ENCODE data around the gene TCF15. TPM values are rescaled to one million over a fixed set of nuclear protein-coding genes. Genes with fewer than 3 reads are reported as not detected.

TCF15 gene
- total RNA-seq, 1 donor from 2014 or later, result 0.50 TPM

DNA sequence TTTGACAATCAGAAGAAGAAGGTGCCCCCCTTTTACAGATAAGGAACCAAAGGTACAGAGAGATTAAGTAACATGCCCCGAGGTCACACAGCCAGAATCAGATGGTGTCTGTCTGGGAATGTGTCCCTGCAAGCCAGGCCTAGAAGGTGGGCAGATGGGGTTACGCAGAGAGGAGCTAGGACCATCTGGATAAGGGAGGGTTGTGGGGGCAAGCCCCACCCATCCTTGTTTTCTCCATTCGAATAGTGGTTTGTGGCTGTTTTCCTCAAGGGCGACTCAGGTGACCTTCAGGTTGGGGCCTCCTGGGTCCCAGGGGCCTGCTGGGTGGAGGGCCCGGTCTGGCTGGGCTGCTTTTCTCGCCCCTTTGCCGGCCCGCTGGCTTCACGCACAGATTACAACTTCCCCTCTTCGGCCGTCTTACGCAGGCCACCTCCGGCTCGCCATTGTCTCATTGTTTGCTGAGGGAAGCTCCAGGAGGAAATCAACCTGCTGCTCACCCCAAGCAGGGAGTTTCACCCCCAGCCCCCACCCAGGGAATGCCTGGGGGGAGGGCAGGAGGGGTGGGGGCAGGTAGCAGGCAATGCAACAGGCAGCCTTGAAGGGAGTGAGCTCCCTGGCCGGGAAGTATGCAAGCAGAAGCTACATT, 35.7 kb downstream of the TCF15 start:
- Mint-ChIP-seq H3K36me3 (ENCODE audit: low read depth) (no peaks in the 10 kb centered on the region), H3K27me3 (ENCODE audit: low read depth) (peaks cover 22% of the 10 kb centered on the region), H3K4me3 (ENCODE audit: unreplicated experiment) (no peak overlapping the region), H3K27ac (ENCODE audit: unreplicated experiment) (no peak overlapping the region), H3K4me1 (ENCODE audit: low read depth) (peaks cover 14% of the 10 kb centered on the region), H3K9me3 (ENCODE audit: low read depth) (no peaks in the 10 kb centered on the region)
- TF ChIP-seq, protein P1, sequence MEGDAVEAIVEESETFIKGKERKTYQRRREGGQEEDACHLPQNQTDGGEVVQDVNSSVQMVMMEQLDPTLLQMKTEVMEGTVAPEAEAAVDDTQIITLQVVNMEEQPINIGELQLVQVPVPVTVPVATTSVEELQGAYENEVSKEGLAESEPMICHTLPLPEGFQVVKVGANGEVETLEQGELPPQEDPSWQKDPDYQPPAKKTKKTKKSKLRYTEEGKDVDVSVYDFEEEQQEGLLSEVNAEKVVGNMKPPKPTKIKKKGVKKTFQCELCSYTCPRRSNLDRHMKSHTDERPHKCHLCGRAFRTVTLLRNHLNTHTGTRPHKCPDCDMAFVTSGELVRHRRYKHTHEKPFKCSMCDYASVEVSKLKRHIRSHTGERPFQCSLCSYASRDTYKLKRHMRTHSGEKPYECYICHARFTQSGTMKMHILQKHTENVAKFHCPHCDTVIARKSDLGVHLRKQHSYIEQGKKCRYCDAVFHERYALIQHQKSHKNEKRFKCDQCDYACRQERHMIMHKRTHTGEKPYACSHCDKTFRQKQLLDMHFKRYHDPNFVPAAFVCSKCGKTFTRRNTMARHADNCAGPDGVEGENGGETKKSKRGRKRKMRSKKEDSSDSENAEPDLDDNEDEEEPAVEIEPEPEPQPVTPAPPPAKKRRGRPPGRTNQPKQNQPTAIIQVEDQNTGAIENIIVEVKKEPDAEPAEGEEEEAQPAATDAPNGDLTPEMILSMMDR (IDR thresholded peaks at IDR 0.05), result no peak
- DNase-seq (ENCODE audit: low spot score), result no peak

DNA sequence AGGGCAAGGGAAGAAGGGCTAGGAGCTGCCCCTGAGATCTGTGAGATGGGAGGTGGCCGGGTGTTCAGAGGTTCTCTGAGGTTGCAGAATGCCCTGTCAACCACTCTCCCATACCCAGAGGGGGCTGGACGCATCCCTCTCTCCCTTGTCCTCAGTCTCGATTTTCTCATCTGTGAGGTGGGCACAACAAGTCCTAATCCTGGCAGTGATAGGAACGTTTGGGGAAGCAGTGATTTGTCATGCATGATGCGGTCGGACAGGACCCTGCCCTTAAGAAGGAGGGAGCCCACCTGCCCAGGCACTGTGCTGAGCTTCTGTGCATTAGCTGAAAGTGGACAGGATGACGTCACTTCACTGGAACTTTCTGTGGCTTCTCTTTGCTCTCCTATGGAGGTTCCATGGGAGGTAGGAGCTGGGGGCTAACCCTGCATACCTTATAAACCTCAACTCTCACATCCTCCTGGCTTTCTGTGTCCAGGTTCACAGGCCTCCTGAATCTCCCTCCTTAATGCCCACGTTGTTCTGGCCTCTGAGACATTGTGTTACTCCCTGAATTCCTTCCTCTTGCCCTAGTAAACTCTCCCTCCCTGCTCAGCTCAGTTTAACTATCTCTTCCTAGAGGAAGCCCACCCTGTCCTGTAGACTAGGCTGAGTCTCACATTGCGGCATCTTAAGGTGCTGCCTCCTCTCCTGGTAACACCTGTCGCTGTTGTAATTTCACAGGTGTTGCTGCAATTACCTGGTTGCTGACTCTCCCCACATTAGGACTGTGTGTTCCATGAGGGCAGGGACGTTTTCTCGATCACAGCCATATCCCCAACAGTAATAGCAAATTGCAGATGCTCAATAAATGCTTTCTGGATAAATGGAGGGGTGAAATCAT, 36.5 kb downstream of the TCF15 start:
- Mint-ChIP-seq H3K27me3 (ENCODE audit: low read depth) (peaks cover 24% of the 10 kb centered on the region), H3K4me3 (ENCODE audit: unreplicated experiment) (no peak overlapping the region), H3K4me1 (ENCODE audit: low read depth) (peaks cover 17% of the 10 kb centered on the region), H3K9me3 (ENCODE audit: low read depth) (no peaks in the 10 kb centered on the region), H3K36me3 (ENCODE audit: low read depth) (no peaks in the 10 kb centered on the region), H3K27ac (ENCODE audit: unreplicated experiment) (no peak overlapping the region)
- DNase-seq (ENCODE audit: low spot score), result no peak
- TF ChIP-seq, protein P1 (IDR thresholded peaks at IDR 0.05), result no peak

DNA sequence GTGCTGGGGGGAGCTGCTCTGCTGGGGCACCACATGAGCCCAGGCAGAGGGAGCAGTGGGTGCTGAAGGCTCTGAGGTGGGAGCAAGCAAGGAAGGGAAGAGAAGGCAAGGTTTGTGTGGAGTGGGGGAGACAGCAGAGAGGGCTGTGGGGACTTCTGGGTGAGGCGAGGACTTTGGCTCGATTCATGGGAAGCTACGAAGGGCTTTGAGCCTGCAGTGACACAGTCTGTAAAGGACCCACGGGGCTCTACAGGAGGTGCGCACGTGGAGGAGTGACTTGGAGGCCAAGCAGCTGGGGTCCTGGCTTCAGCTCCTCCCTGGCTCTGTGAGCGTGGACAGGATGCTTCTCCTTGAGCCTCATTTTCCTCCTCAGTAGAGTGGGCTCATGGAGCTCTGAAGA, 37.4 kb downstream of the TCF15 start:
- H3K36me3 Mint-ChIP-seq (ENCODE audit: low read depth), result no peaks in the 10 kb centered on the region
- peaks cover 26% of the 10 kb centered on the region for H3K27me3 Mint-ChIP-seq (ENCODE audit: low read depth)
- H3K9me3 Mint-ChIP-seq (ENCODE audit: low read depth), result no peaks in the 10 kb centered on the region
- no peak overlapping the region for H3K27ac Mint-ChIP-seq (ENCODE audit: unreplicated experiment)
- no peak overlapping the region for H3K4me3 Mint-ChIP-seq (ENCODE audit: unreplicated experiment)
- no peak for DNase-seq (ENCODE audit: low spot score)
- peaks cover 18% of the 10 kb centered on the region for H3K4me1 Mint-ChIP-seq (ENCODE audit: low read depth)
- TF ChIP-seq, protein P1 (IDR thresholded peaks at IDR 0.05), result no peak

DNA sequence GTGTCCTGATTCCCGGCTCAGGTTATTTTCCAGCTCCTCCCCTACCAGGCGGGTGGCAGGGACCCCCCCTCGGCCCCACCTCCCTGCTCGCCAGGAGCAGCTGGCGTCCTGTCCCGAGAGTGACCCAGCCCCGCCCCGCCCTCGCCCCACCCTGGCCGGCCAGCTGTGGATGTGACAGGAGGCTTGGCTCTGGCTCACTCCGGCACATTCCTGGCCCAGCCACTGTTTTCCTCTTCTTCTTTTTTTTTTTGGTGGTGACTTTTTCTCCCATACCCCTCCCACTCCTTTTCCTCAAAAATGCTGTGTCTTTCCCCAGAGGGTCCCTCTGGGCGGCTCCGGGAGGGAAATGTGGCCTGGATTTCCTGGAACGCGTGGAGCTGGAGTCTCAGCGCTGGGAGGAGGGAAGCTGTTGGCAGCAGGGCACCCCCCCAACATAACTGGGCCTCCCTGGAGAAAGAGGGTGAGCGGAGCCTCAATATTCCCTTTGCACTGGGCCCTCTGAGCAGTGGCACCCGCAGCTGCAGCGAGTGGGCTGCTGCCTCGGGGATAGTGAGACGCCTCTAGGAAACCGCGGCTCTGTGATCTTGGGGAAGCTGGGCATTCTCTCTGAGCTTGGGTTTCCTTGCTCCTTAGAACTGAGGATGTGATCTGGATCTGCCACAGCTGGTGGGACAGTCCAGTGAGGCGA, 38.2 kb downstream of the TCF15 start:
- Mint-ChIP-seq H3K27me3 (ENCODE audit: low read depth) (peaks cover 33% of the 10 kb centered on the region), H3K4me3 (ENCODE audit: unreplicated experiment) (peak overlapping the region; percentile 65), H3K36me3 (ENCODE audit: low read depth) (no peaks in the 10 kb centered on the region), H3K27ac (ENCODE audit: unreplicated experiment) (peak overlapping the region; percentile 53), H3K4me1 (ENCODE audit: low read depth) (peaks cover 18% of the 10 kb centered on the region), H3K9me3 (ENCODE audit: low read depth) (no peaks in the 10 kb centered on the region)
- DNase-seq (ENCODE audit: low spot score), result no peak
- TF ChIP-seq, protein P1 (IDR thresholded peaks at IDR 0.05), result no peak

All from chondrocyte (in vitro differentiated cells).